HepG2 (cell line): ENCODE results near the gene TUBA4A. TPM values are rescaled to one million over a fixed set of nuclear protein-coding genes. Genes with fewer than 3 reads are reported as not detected.

Experiments used
- CBFB ChIP-seq: sonication (generic); formaldehyde crosslinking; IDR thresholded peaks from 2 replicates; pipeline ENCODE4 v1.4.0; 2020; ENCODE audit warnings: missing genetic modification reagents
- CEBPB ChIP-seq: IDR thresholded peaks from 2 replicates; pipeline ENCODE4 v1.6.1; 2011; ENCODE audit warnings: low read depth, low read length, improper control_type of control experiment, borderline replicate concordance
- FUBP1 ChIP-seq: sonication (generic); formaldehyde crosslinking; IDR thresholded peaks from 2 replicates; pipeline ENCODE4 v1.5.1; 2020; ENCODE audit warnings: missing genetic modification reagents, mild to moderate bottlenecking, borderline replicate concordance
- HNF4G ChIP-seq, 2 experiments: sonication (generic) in 1 of 2; formaldehyde crosslinking in 1 of 2; IDR thresholded peaks; 2 replicates each; pipeline versions ENCODE4 v1.4.0 to v1.6.1; 2011 to 2020; ENCODE audit warnings: borderline replicate concordance in 2 of 2, low read depth in 2 of 2, mild to moderate bottlenecking in 2 of 2, low read length in 1 of 2, missing genetic modification reagents in 1 of 2, moderate library complexity in 1 of 2
- JDP2 ChIP-seq: sonication (generic); formaldehyde crosslinking; IDR thresholded peaks from 2 replicates; pipeline ENCODE4 v1.8.1; 2022; ENCODE audit warnings: missing genetic modification reagents, borderline replicate concordance
- MXI1 ChIP-seq: IDR thresholded peaks from 3 replicates; pipeline ENCODE4 v1.6.1; 2012; ENCODE audit warnings: low read depth, low read length, inconsistent platforms, borderline replicate concordance
- NRL ChIP-seq: sonication (generic); formaldehyde crosslinking; IDR thresholded peaks from 2 replicates; pipeline ENCODE4 v1.5.0; 2020; ENCODE audit warnings: missing genetic modification reagents, mild to moderate bottlenecking, moderate library complexity, borderline replicate concordance
- PITX1 ChIP-seq: sonication (generic); formaldehyde crosslinking; IDR thresholded peaks from 2 replicates; pipeline ENCODE4 v1.5.1; 2020; ENCODE audit warnings: mild to moderate bottlenecking, missing genetic modification reagents
- RARA ChIP-seq: IDR thresholded peaks from 2 replicates; pipeline ENCODE4 v1.6.1; 2016; ENCODE audit warnings: missing genetic modification reagents, missing compliant biosample characterization
- TP53 ChIP-seq: sonication (generic); formaldehyde crosslinking; conservative IDR thresholded peaks from 2 replicates; pipeline ENCODE4 v1.4.0; 2020; ENCODE audit warnings: missing genetic modification reagents
- ZFP62 ChIP-seq: sonication (generic); formaldehyde crosslinking; IDR thresholded peaks from 2 replicates; pipeline ENCODE4 v1.4.0; 2020; ENCODE audit warnings: missing genetic modification reagents
- ZNF143 ChIP-seq: sonication (generic); formaldehyde crosslinking; IDR thresholded peaks from 2 replicates; pipeline ENCODE4 v1.4.0; 2020; ENCODE audit warnings: missing genetic modification reagents
- ZNF17 ChIP-seq: sonication (generic); formaldehyde crosslinking; IDR thresholded peaks from 2 replicates; pipeline ENCODE4 v1.5.0; 2020; ENCODE audit warnings: mild to moderate bottlenecking, missing genetic modification reagents
- ZNF451 ChIP-seq: sonication (generic); formaldehyde crosslinking; IDR thresholded peaks from 2 replicates; pipeline ENCODE4 v1.5.0; 2020; ENCODE audit warnings: mild to moderate bottlenecking, missing genetic modification reagents
- ZNF468 ChIP-seq: sonication (generic); formaldehyde crosslinking; IDR thresholded peaks from 2 replicates; pipeline ENCODE4 v1.8.0; 2022; ENCODE audit warnings: mild to moderate bottlenecking, moderate library complexity, missing genetic modification reagents
- ZNF503 ChIP-seq: sonication (generic); formaldehyde crosslinking; IDR thresholded peaks from 2 replicates; pipeline ENCODE4 v1.4.0; 2020; ENCODE audit warnings: missing genetic modification reagents
- polyA plus RNA-seq, 8 experiments: library from polyadenylated mRNA; depleted of rRNA in 3 of 8; stranded (reverse) in 7 of 8; unstranded in 1 of 8; fragments of >200 nt; fragmentation: Illumina TruSeq in 4 of 8; extraction: Trizol in 4 of 8; gene quantifications; 2 replicates each; pipeline versions ENCODE4 v1.2.1 to v1.2.3, GENCODE V29; 2011 to 2016; ENCODE audit warnings: low read depth in 4 of 8, missing spikeins in 1 of 8, mixed read lengths in 1 of 8; ENCODE audit not compliant: insufficient read depth in 1 of 8
- total RNA-seq, 5 experiments: library from RNA; depleted of rRNA; stranded (reverse); fragments of >200 nt; fragmentation: Illumina TruSeq; extraction: Trizol; gene quantifications; 2 replicates each; pipeline ENCODE4 v1.2.3, GENCODE V29; 2016; ENCODE audit warnings: low read depth in 1 of 5
- TF ChIP-seq, protein P1 (sequence below): sonication (generic); formaldehyde crosslinking; IDR thresholded peaks from 2 replicates; pipeline ENCODE4; 2020; ENCODE audit warnings: missing genetic modification reagents, mild to moderate bottlenecking, borderline replicate concordance
- TF ChIP-seq, protein P2 (sequence below): sonication (generic); formaldehyde crosslinking; conservative IDR thresholded peaks from 2 replicates; pipeline ENCODE4 v1.8.0; 2022; ENCODE audit warnings: missing genetic modification reagents
- TF ChIP-seq, protein P3 (sequence below): sonication (generic); formaldehyde crosslinking; IDR thresholded peaks from 2 replicates; pipeline ENCODE4 v1.8.1; 2023; ENCODE audit warnings: missing genetic modification reagents, mild to moderate bottlenecking, borderline replicate concordance

TUBA4A gene
- total and polyA plus RNA-seq, 2 of the 13 experiments (the other 11 are each of a cell fraction or from before 2014, with no cell fraction given) = 1.3 to 12.7 TPM

- TF ChIP-seq ZFP62 (CRISPR knock-in tag) (0 out of 2 replicates have a peak, but pooled peaks have one; percentile 25), NRL (CRISPR knock-in tag) (no peak; the same call in 1 of the 2 replicates), CBFB (CRISPR knock-in tag) (no peak), CEBPB (no peak), TP53 (CRISPR knock-in tag) (no peak), JDP2 (CRISPR knock-in tag) (no peak), RARA (CRISPR knock-in tag) (no peak), HNF4G (IDR thresholded peaks at IDR 0.05; ENCODE audit: borderline replicate concordance, low read depth, low read length) (no peak), HNF4G (CRISPR knock-in tag; IDR thresholded peaks at IDR 0.05; ENCODE audit: borderline replicate concordance, low read depth) (no peak), ZNF17 (CRISPR knock-in tag) (no peak), ZNF143 (CRISPR knock-in tag) (no peak), ZNF468 (no peak), ZNF503 (CRISPR knock-in tag) (peak; percentile 70; the same call in 1 of the 2 replicates), PITX1 (CRISPR knock-in tag) (peak; percentile 46; the same call in 1 of the 2 replicates), FUBP1 (no peak), MXI1 (peak; percentile 61; the same call in 2 of the 3 replicates), ZNF451 (CRISPR knock-in tag) (no peak)
- TF ChIP-seq, protein P1, sequence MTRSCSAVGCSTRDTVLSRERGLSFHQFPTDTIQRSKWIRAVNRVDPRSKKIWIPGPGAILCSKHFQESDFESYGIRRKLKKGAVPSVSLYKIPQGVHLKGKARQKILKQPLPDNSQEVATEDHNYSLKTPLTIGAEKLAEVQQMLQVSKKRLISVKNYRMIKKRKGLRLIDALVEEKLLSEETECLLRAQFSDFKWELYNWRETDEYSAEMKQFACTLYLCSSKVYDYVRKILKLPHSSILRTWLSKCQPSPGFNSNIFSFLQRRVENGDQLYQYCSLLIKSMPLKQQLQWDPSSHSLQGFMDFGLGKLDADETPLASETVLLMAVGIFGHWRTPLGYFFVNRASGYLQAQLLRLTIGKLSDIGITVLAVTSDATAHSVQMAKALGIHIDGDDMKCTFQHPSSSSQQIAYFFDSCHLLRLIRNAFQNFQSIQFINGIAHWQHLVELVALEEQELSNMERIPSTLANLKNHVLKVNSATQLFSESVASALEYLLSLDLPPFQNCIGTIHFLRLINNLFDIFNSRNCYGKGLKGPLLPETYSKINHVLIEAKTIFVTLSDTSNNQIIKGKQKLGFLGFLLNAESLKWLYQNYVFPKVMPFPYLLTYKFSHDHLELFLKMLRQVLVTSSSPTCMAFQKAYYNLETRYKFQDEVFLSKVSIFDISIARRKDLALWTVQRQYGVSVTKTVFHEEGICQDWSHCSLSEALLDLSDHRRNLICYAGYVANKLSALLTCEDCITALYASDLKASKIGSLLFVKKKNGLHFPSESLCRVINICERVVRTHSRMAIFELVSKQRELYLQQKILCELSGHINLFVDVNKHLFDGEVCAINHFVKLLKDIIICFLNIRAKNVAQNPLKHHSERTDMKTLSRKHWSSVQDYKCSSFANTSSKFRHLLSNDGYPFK (CRISPR knock-in tag) = no peak; the same call in 1 of the 2 replicates
- TF ChIP-seq, protein P2, sequence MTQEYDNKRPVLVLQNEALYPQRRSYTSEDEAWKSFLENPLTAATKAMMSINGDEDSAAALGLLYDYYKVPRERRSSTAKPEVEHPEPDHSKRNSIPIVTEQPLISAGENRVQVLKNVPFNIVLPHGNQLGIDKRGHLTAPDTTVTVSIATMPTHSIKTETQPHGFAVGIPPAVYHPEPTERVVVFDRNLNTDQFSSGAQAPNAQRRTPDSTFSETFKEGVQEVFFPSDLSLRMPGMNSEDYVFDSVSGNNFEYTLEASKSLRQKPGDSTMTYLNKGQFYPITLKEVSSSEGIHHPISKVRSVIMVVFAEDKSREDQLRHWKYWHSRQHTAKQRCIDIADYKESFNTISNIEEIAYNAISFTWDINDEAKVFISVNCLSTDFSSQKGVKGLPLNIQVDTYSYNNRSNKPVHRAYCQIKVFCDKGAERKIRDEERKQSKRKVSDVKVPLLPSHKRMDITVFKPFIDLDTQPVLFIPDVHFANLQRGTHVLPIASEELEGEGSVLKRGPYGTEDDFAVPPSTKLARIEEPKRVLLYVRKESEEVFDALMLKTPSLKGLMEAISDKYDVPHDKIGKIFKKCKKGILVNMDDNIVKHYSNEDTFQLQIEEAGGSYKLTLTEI (CRISPR knock-in tag) = no peak
- TF ChIP-seq, protein P3, sequence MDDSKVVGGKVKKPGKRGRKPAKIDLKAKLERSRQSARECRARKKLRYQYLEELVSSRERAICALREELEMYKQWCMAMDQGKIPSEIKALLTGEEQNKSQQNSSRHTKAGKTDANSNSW (CRISPR knock-in tag) = no peak
Measured at GRCh38 chr2:219253753-219254589, at the start of gene TUBA4A (continued).
